PC-3 (cell line): ENCODE data around the gene OR7C1. TPM values are rescaled to one million over a fixed set of nuclear protein-coding genes. Genes with fewer than 3 reads are reported as not detected.

Source experiments
- ATAC-seq: fragments of 200-7000 bp; cut with Tn5 transposase; 2 replicates; pipeline ENCODE4 v1.9.1; 2020; ENCODE audit warnings: mild to moderate bottlenecking, moderate library complexity
- BruUV-seq: library from RNA; stranded (reverse); fragments of 400-500 nt; replicated peaks from 2 replicates; lab custom pipeline; 2021; lab: Mats Ljungman, UMichigan
- CTCF ChIA-PET: fragments of 300-600 bp; sonication (Branson Sonifier 250); formaldehyde crosslinking; loops from one replicate; lab custom pipeline; 2022; ENCODE audit warnings: antibody characterized with exemption; lab: Charles Lee
- POLR2A ChIA-PET: fragments of 300-600 bp; sonication (Branson Sonifier 250); formaldehyde crosslinking; loops from one replicate; lab custom pipeline; 2022; ENCODE audit warnings: antibody characterized with exemption; ENCODE audit not compliant: unreplicated experiment; lab: Charles Lee
- DNase-seq: peaks from one replicate; pipeline ENCODE4 v3.0.0-alpha.2; 2015
- H2AFZ ChIP-seq: fragments of 300-600 bp; sonication (generic); 2 replicates; pipeline ENCODE4 v1.6.0; 2016; ENCODE audit warnings: antibody characterized with exemption, low read length
- H3F3A ChIP-seq: fragments of 300-600 bp; sonication (generic); one replicate; pipeline ENCODE4 v1.6.0; 2017; ENCODE audit warnings: antibody characterized with exemption, low read length, control low read depth, mild to moderate bottlenecking; ENCODE audit not compliant: unreplicated experiment
- H3K27ac ChIP-seq: fragments of 300-600 bp; sonication (generic); 2 replicates; pipeline ENCODE4 v1.5.1; 2016; ENCODE audit warnings: mild to moderate bottlenecking, low read length
- H3K27me3 ChIP-seq: fragments of 300-600 bp; sonication (generic); 2 replicates; pipeline ENCODE4 v1.6.1; 2016; ENCODE audit warnings: low read length, mixed read lengths
- H3K36me3 ChIP-seq: fragments of 300-600 bp; sonication (generic); 2 replicates; pipeline ENCODE4 v1.6.1; 2016; ENCODE audit warnings: low read depth, mixed run types, low read length, mixed read lengths
- H3K4me1 ChIP-seq: fragments of 300-600 bp; sonication (generic); 2 replicates; pipeline ENCODE4 v1.5.1; 2016; ENCODE audit warnings: low read length; ENCODE audit not compliant: insufficient read depth
- H3K4me2 ChIP-seq: fragments of 300-600 bp; sonication (generic); 2 replicates; pipeline ENCODE4 v1.6.0; 2016; ENCODE audit warnings: low read length
- H3K4me3 ChIP-seq: fragments of 300-600 bp; sonication (generic); 2 replicates; pipeline ENCODE4 v1.5.1; 2016; ENCODE audit warnings: mild to moderate bottlenecking, low read length, mixed read lengths
- H3K79me2 ChIP-seq: fragments of 300-600 bp; sonication (generic); 2 replicates; pipeline ENCODE4 v1.6.1; 2017; ENCODE audit warnings: low read length, mixed read lengths
- H3K9ac ChIP-seq: fragments of 300-600 bp; sonication (generic); 2 replicates; pipeline ENCODE4 v1.6.0; 2016; ENCODE audit warnings: mild to moderate bottlenecking, low read length
- H3K9me2 ChIP-seq: fragments of 300-600 bp; sonication (generic); replicated peaks from 2 replicates; pipeline ENCODE4 v1.6.1; 2016; ENCODE audit warnings: mixed run types, low read length, mixed read lengths
- H3K9me3 ChIP-seq: fragments of 300-600 bp; sonication (generic); 2 replicates; pipeline ENCODE4 v1.6.1; 2016; ENCODE audit warnings: low read length, mixed read lengths
- H4K20me1 ChIP-seq: fragments of 300-600 bp; sonication (generic); 2 replicates; pipeline ENCODE4 v1.6.1; 2016; ENCODE audit warnings: low read length, mixed read lengths
- EZH2 ChIP-seq: fragments of 300-600 bp; sonication (generic); IDR thresholded peaks from one replicate; pipeline ENCODE4 v1.6.1; 2017; ENCODE audit warnings: antibody characterized with exemption, mild to moderate bottlenecking, low read length; ENCODE audit not compliant: unreplicated experiment
- EZH2phosphoT487 ChIP-seq: fragments of 300-600 bp; sonication (generic); IDR thresholded peaks from 2 replicates; pipeline ENCODE4 v1.6.1; 2018; ENCODE audit warnings: mild to moderate bottlenecking, antibody characterized with exemption, low read length, borderline replicate concordance
- intact Hi-C: fragments of 100-400 bp; cut with micrococcal nuclease; formaldehyde crosslinking; loops from 2 replicates; pipeline ENCODE4 v1.9.0; 2023
- total RNA-seq: library from RNA; depleted of rRNA; stranded (reverse); fragments of >200 nt; gene quantifications from 2 replicates; pipeline ENCODE4 v1.2.3, GENCODE V29; 2014
- TF ChIP-seq, protein P1 (sequence below): fragments of 300-600 bp; sonication (generic); conservative IDR thresholded peaks from 2 replicates; pipeline ENCODE4 v1.5.1; 2017; ENCODE audit warnings: antibody characterized with exemption, low read depth, mild to moderate bottlenecking, low read length

OR7C1 gene
- total RNA-seq, 1 experiment from 2014 or later, result not detected

- Histone ChIP-seq H2AFZ (no peak within 1 kb of the TSS), H3K27me3 (peaks cover 75% of the 10 kb centered on the region), H3K36me3 (no peaks in the 10 kb centered on the region), H4K20me1 (no peaks in the 10 kb centered on the region), H3K9ac (no peak within 1 kb of the TSS), H3K9me3 (no peaks in the 10 kb centered on the region), H3K27ac (no peak within 1 kb of the TSS), H3F3A (no peaks in the 10 kb centered on the region), H3K4me2 (no peak within 1 kb of the TSS), H3K9me2 (no peaks in the 10 kb centered on the region), H3K79me2 (no peaks in the 10 kb centered on the region), H3K4me1 (no peaks in the 10 kb centered on the region), H3K4me3 (no peak within 1 kb of the TSS)
- intact Hi-C loops, result no loop called here
- DNase-seq (no peak), ATAC-seq (no peak)
- POLR2A ChIA-PET, result no interaction called here
- BruUV-seq, result no TSS peak
- TF ChIP-seq EZH2 (no peak), EZH2phosphoT487 (no peak)
- TF ChIP-seq, protein P1, sequence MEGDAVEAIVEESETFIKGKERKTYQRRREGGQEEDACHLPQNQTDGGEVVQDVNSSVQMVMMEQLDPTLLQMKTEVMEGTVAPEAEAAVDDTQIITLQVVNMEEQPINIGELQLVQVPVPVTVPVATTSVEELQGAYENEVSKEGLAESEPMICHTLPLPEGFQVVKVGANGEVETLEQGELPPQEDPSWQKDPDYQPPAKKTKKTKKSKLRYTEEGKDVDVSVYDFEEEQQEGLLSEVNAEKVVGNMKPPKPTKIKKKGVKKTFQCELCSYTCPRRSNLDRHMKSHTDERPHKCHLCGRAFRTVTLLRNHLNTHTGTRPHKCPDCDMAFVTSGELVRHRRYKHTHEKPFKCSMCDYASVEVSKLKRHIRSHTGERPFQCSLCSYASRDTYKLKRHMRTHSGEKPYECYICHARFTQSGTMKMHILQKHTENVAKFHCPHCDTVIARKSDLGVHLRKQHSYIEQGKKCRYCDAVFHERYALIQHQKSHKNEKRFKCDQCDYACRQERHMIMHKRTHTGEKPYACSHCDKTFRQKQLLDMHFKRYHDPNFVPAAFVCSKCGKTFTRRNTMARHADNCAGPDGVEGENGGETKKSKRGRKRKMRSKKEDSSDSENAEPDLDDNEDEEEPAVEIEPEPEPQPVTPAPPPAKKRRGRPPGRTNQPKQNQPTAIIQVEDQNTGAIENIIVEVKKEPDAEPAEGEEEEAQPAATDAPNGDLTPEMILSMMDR, result no peak
- CTCF ChIA-PET, result no interaction called here
Observed at GRCh38 chr19:14848822-14849221, 13.8 kb upstream of the OR7C1 start, which contains the start of gene OR7A10. Gene OR7A10 (minus strand): TSS chr19:14848922. CDS start chr19:14841877, 7,045 bp downstream.

- Histone ChIP-seq H3K4me2 (no peak overlapping the region), H3K27me3 (peaks cover 51% of the 10 kb centered on the region), H3K4me3 (no peak overlapping the region), H3F3A (no peaks in the 10 kb centered on the region), H3K36me3 (no peaks in the 10 kb centered on the region), H2AFZ (no peak overlapping the region), H3K9me2 (no peaks in the 10 kb centered on the region), H3K79me2 (no peaks in the 10 kb centered on the region), H3K27ac (no peak overlapping the region), H3K4me1 (no peaks in the 10 kb centered on the region), H3K9ac (no peak overlapping the region), H4K20me1 (no peaks in the 10 kb centered on the region), H3K9me3 (no peaks in the 10 kb centered on the region)
- TF ChIP-seq EZH2phosphoT487 (no peak), EZH2 (no peak)
- TF ChIP-seq, protein P1, result no peak
- intact Hi-C loops, result no loop called here
- no TSS peak for BruUV-seq
- ChIA-PET POLR2A (no interaction called here), CTCF (no interaction called here)
- DNase-seq, result no peak
- ATAC-seq, result no peak
Observed at GRCh38 chr19:14843578-14843977, 8.6 kb upstream of the OR7C1 start.

DNA sequence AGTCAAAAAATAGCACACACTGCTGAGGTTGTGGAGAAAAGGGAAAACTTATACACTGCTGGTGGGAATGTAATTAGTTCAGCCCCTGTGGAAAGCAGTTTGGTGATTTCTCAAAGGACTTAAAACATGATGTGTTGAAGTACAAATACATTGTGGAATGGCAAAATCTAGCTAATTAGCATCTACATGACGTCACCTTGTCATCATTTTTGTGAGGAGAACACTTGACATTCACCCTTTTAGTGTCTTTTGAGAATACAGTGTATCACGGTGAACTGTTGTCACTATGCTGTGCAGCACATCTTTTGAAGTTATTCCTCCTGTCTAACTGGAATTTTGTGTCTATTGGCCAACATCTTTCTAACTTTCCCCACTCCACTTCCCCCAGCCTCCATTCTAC is 8.2 kb upstream of the OR7C1 start:
- Histone ChIP-seq H3K4me2 (no peak overlapping the region), H3F3A (no peaks in the 10 kb centered on the region), H3K27me3 (peaks cover 48% of the 10 kb centered on the region), H3K4me3 (no peak overlapping the region), H3K9ac (no peak overlapping the region), H3K9me3 (no peaks in the 10 kb centered on the region), H3K79me2 (no peaks in the 10 kb centered on the region), H3K4me1 (no peaks in the 10 kb centered on the region), H3K9me2 (no peaks in the 10 kb centered on the region), H3K27ac (no peak overlapping the region), H4K20me1 (no peaks in the 10 kb centered on the region), H3K36me3 (no peaks in the 10 kb centered on the region), H2AFZ (no peak overlapping the region)
- intact Hi-C loops, result no loop called here
- no peak for TF ChIP-seq EZH2
- TF ChIP-seq, protein P1, result no peak
- no peak for TF ChIP-seq EZH2phosphoT487
- no TSS peak for BruUV-seq
- no peak for DNase-seq
- POLR2A ChIA-PET, result no interaction called here
- CTCF ChIA-PET, result no interaction called here
- no peak for ATAC-seq
